Stimulated activated CD4-positive, alpha-beta T cell treated with anti-CD3 and anti-CD28 coated beads, Interleukin-15, amount 100 ng/mL, for 48 hours (primary cell): Measurements from ENCODE around the gene ABHD1.
"Not testable (repeated sequence)": the region's sequence is repeated elsewhere in the genome, so short reads cannot be mapped to it uniquely, and the experiment has no call there.

Experiments
- DNase-seq, 2 donors: peaks; one replicate each; pipeline ENCODE4 v3.0.0-alpha.2; 2020; ENCODE audit warnings: low read depth in 2 of 2

The ABHD1 gene

DNA sequence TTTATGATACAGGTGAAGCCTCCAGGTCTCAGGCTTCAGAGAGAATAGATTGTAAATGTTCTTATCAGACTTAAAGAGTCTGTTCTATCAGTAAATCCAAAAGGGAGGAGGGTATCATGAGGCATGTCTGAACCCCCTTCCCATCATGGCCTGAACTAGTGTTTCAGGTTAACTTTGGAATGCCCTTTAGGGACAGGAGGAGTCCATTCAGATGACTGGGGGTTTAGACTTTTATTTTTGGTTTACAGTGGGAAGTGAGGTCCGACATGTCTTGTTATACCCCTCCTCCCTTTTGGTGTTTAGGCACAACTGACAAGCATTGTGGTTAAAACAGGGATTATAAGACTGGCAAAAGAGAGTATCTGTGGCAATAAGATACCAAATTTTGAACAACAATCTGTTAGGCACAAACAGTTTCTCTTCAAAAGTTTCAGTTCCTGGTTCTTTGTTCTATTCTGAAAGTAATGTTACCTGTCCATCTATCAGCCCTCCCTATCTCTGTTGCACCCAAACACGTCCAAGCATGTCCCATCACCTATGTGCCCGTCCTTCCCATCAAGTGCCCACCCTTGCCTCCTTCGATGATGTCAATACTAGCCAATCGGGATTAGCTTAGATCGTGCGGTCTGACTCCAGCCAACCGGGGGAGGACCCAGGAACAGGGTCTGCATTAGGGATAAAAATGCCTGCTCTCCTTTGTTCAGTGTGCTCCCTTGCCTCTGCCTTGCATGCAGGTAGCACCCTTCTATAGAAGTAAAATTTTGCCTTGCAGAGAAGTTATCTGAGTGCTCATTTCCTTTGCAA is 41.5 kb downstream of the ABHD1 start:
- DNase-seq = no peak

- no peak for DNase-seq
These were observed 47.1 kb downstream of the ABHD1 start for GRCh38 chr2:27170581-27171337.

DNA sequence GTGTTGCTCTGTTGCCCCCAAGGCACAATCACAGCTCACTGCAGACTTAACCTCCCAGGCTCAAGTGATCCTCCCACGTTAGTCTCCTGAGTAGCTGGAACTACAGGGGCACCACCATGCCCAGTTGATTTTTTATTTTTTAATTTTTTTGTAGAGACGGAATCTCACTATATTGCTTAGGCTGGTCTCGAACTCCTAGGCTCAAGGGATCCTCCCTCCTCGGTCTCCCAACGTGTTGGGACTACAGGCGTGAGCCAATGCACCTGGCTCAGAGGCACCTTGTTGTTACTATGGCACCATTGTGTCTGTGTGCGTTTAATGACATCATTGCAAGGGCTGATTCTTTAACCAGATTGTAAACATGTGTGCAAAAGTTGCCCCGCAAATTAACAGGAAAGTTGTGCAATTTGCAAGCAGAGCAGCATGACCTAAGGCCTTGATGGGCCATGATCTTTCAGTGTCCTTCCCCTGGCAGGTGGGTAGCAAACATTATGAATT is 47.8 kb downstream of the ABHD1 start:
- no peak for DNase-seq

GRCh38 chr2:27174638-27175037 is 51.0 kb downstream of the ABHD1 start:
- DNase-seq = no peak

DNA sequence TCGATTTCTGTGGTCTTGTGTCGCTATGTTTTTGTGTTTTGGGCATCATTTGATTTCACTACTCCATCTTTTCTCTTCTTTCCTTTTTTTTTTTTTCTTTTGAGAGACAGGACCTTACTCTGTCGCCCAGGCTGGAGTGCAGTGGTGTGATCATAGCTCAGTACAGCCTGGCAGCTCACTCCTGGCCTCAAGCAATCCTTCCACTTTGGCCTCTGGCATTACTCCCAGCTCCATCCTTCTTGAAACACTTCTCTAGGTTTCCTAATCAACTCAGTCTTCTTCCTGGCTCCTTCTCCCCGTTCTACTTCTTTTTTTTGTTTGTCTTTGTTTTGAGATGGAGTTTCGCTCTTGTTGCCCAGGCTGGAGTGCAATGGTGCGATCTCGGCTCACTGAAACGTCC is 51.7 kb downstream of the ABHD1 start:
- no peak for DNase-seq

- DNase-seq = not testable (repeated sequence)
These were observed 52.2 kb downstream of the ABHD1 start for GRCh38 chr2:27175781-27176180.

DNA sequence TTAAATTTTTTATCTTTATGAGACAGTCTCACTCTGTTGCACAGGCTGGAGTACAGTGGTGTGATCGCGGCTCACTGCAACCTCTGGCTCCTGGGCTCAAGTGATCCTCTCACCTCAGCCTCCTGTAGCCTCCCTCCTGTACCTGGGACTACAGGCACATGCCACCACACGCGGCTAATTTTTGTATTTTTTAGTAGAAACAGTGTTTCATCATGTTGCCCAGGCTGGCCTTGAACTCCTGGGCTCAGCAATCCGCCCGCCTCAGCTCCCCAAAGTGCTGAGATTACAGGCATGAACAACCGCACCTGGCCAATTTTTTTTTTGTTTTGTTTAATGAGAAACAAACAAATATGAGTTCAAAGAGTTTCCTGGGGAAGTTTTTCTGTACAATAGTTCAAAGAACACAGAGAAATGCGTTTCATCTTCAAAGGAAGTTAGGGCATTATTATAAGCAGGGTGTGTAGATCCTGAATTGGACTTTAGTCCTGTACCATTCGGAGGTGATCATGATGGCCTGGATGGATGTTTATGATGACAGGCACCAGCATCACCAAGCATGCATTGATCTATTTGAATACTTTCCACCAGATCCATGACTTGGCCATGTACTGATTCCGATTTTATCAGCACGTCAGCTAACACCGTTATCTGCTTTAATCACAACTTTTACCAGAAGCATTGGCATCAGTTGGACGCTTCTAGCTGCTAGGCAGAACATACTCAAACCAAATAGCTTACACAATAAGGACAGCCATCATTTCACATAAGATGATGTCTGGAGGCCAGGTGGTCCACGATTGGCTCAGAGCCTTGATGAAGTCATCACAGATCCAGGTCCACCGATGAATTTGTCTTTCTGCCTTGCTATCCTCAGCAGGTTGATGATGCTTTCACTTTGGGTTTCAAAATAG is 54.1 kb downstream of the ABHD1 start:
- DNase-seq = no peak

- DNase-seq = no peak
These were observed 54.9 kb downstream of the ABHD1 start for GRCh38 chr2:27178469-27178868.

DNA sequence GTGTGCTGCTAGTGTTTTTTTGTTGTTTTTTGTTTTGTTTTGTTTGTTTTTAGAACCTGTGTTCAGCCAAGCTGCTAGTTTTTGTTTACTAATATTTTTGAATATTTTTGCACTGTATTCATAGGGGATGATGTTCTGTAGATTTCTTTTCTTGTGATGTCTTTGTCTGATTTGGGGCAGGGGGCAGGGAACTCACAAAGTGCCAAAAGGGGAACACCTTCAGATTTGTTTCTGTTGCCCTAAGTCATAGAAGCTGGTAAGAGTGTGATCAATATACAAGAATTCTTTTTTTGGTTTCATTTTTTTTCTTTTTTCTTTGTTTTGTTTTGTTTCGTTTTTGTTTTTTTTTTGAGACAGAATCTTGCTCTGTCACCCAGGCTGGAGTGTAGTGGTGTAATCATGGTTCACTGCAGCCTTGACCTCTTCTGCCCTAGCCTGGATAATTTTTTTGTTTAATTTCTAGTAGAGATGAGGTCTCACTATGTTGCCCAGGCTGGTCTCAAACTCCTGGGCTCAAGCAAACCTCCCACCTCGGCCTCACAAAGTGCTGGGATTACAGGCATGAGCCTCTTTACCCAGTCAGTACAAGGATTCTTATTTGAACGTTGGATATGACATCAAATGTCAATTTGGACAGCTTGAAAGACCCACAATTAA is 55.9 kb downstream of the ABHD1 start:
- no peak for DNase-seq
